GM23338 (cell line): ENCODE measurements around the gene RSU1. TPM values are rescaled to one million over a fixed set of nuclear protein-coding genes. Genes with fewer than 3 reads are reported as not detected.

Experiments
- ATAC-seq: fragments of 200-7000 bp; cut with Tn5 transposase; 3 replicates; pipeline ENCODE4 v1.9.1; 2020
- DNase-seq: peaks from one replicate; pipeline ENCODE4 v3.0.0-alpha.2; 2015; ENCODE audit warnings: low spot score
- H2AFZ ChIP-seq: fragments of 200-600 bp; sonication (generic); 2 replicates; pipeline ENCODE4 v1.8.0; 2016; ENCODE audit warnings: antibody characterized with exemption, mild to moderate bottlenecking, moderate library complexity
- H3F3A ChIP-seq: fragments of 200-600 bp; sonication (generic); replicated peaks from 2 replicates; pipeline ENCODE4 v1.8.0; 2017; ENCODE audit warnings: antibody characterized with exemption, mixed run types, low read depth
- H3K27ac ChIP-seq: fragments of 200-600 bp; sonication (generic); 2 replicates; pipeline ENCODE4 v1.6.1; 2016; ENCODE audit warnings: low read depth
- H3K27me3 ChIP-seq: fragments of 200-600 bp; sonication (generic); 2 replicates; pipeline ENCODE4 v1.8.0; 2016; ENCODE audit warnings: mild to moderate bottlenecking, mixed run types, moderate library complexity; ENCODE audit not compliant: insufficient read depth
- H3K36me3 ChIP-seq: fragments of 200-600 bp; sonication (generic); 2 replicates; pipeline ENCODE4 v1.8.0; 2016; ENCODE audit warnings: mild to moderate bottlenecking; ENCODE audit not compliant: insufficient read depth
- H3K4me1 ChIP-seq: fragments of 200-600 bp; sonication (generic); 2 replicates; pipeline ENCODE4 v1.8.0; 2016; ENCODE audit warnings: mild to moderate bottlenecking, moderate library complexity; ENCODE audit not compliant: insufficient read depth
- H3K4me2 ChIP-seq: fragments of 200-600 bp; sonication (generic); 2 replicates; pipeline ENCODE4 v1.7.1; 2017; ENCODE audit warnings: mixed run types
- H3K4me3 ChIP-seq: fragments of 200-600 bp; sonication (generic); 2 replicates; pipeline ENCODE4 v1.6.1; 2016; ENCODE audit warnings: mixed run types
- H3K79me2 ChIP-seq: fragments of 200-600 bp; sonication (generic); replicated peaks from 2 replicates; pipeline ENCODE4 v1.8.0; 2017; ENCODE audit warnings: mild to moderate bottlenecking; ENCODE audit not compliant: insufficient read depth
- H3K9me2 ChIP-seq: fragments of 200-600 bp; sonication (generic); 2 replicates; pipeline ENCODE4 v1.8.0; 2017; ENCODE audit not compliant: insufficient read depth
- H4K20me1 ChIP-seq: fragments of 200-600 bp; sonication (generic); replicated peaks from 2 replicates; pipeline ENCODE4 v1.8.0; 2017; ENCODE audit warnings: mild to moderate bottlenecking; ENCODE audit not compliant: insufficient read depth
- H3K27ac Mint-ChIP-seq: 2 replicates; pipeline ENCODE4 v1.8.0; 2020; ENCODE audit warnings: inconsistent platforms, mild to moderate bottlenecking, moderate library complexity, mixed read lengths
- H3K27me3 Mint-ChIP-seq: 3 replicates; pipeline ENCODE4 v1.8.0; 2022; ENCODE audit warnings: low read depth, mild to moderate bottlenecking, moderate library complexity, mixed read lengths, inconsistent platforms; ENCODE audit not compliant: insufficient read depth, poor library complexity
- H3K36me3 Mint-ChIP-seq: 3 replicates; pipeline ENCODE4 v1.8.0; 2021; ENCODE audit warnings: low read depth, mild to moderate bottlenecking, inconsistent platforms, moderate library complexity, mixed read lengths
- H3K4me1 Mint-ChIP-seq: 3 replicates; pipeline ENCODE4 v1.8.0; 2020; ENCODE audit warnings: mild to moderate bottlenecking, inconsistent platforms, mixed read lengths
- H3K4me3 Mint-ChIP-seq: 3 replicates; pipeline ENCODE4 v1.8.0; 2021; ENCODE audit warnings: moderate library complexity, mild to moderate bottlenecking, inconsistent platforms, mixed read lengths
- H3K9me3 Mint-ChIP-seq: 3 replicates; pipeline ENCODE4 v1.8.0; 2020; ENCODE audit warnings: moderate library complexity, mild to moderate bottlenecking, inconsistent platforms, mixed read lengths
- CREB1 ChIP-seq: fragments of 250-450 bp; sonication (Bioruptor Pico); IDR thresholded peaks from 2 replicates; pipeline ENCODE4 v1.5.0; 2020; ENCODE audit warnings: low read depth, mild to moderate bottlenecking, moderate library complexity
- CTCF ChIP-seq, 2 experiments: fragments of 200-600 bp in 1 of 2; sonication (generic) in 1 of 2; conservative IDR thresholded peaks; 2 replicates each; pipeline versions ENCODE4 v1.5.1 to v1.6.1; 2016 to 2017; ENCODE audit warnings: antibody characterized with exemption in 2 of 2, low read depth in 2 of 2, mild to moderate bottlenecking in 2 of 2, moderate library complexity in 1 of 2
- ETS1 ChIP-seq: IDR thresholded peaks from 2 replicates; pipeline ENCODE4 v1.6.1; 2016; ENCODE audit warnings: antibody characterized with exemption
- EZH2 ChIP-seq: fragments of 200-600 bp; sonication (generic); IDR thresholded peaks from one replicate; pipeline ENCODE4 v1.8.0; 2017; ENCODE audit warnings: antibody characterized with exemption, mild to moderate bottlenecking, low read depth; ENCODE audit not compliant: unreplicated experiment
- EZH2phosphoT487 ChIP-seq: fragments of 200-600 bp; sonication (generic); IDR thresholded peaks from one replicate; pipeline ENCODE4 v1.8.1; 2018; ENCODE audit warnings: antibody characterized with exemption; ENCODE audit not compliant: unreplicated experiment
- JUNB ChIP-seq: IDR thresholded peaks from one replicate; pipeline ENCODE4 v1.6.1; 2016; ENCODE audit warnings: antibody characterized with exemption; ENCODE audit not compliant: unreplicated experiment
- NANOG ChIP-seq: IDR thresholded peaks from 2 replicates; pipeline ENCODE4 v1.6.1; 2016; ENCODE audit warnings: antibody characterized with exemption, borderline replicate concordance
- POLR2AphosphoS5 ChIP-seq: IDR thresholded peaks from 2 replicates; pipeline ENCODE4 v1.6.1; 2016; ENCODE audit warnings: antibody characterized with exemption, low read depth
- REST ChIP-seq: IDR thresholded peaks from one replicate; pipeline ENCODE4 v1.6.1; 2018; ENCODE audit warnings: antibody characterized with exemption; ENCODE audit not compliant: unreplicated experiment
- STAT1 ChIP-seq: IDR thresholded peaks from one replicate; pipeline ENCODE4 v1.6.1; 2016; ENCODE audit warnings: antibody characterized with exemption; ENCODE audit not compliant: unreplicated experiment
- ZNF114 ChIP-seq: fragments of 250-450 bp; sonication (Bioruptor Pico); IDR thresholded peaks from 2 replicates; pipeline ENCODE4 v1.5.0; 2020; ENCODE audit warnings: mild to moderate bottlenecking, moderate library complexity
- ZNF331 ChIP-seq: fragments of 250-450 bp; sonication (Bioruptor Pico); IDR thresholded peaks from 2 replicates; pipeline ENCODE4 v1.5.0; 2020; ENCODE audit warnings: low read depth, mild to moderate bottlenecking, moderate library complexity
- ZNF462 ChIP-seq: fragments of 250-450 bp; sonication (Bioruptor Pico); IDR thresholded peaks from 2 replicates; pipeline ENCODE4 v1.5.0; 2020; ENCODE audit warnings: mild to moderate bottlenecking, moderate library complexity
- polyA plus RNA-seq: library from polyadenylated mRNA; unstranded; fragments of >200 nt; fragmentation: Nextera tagmentation; extraction: Ambion mirVana; gene quantifications from 2 replicates; pipeline ENCODE4 v1.2.1, GENCODE V29; 2016
- total RNA-seq: library from RNA; depleted of rRNA; stranded (reverse); fragments of >200 nt; shearing (Covaris generic); gene quantifications from 2 replicates; pipeline ENCODE4 v1.2.3, GENCODE V29; 2014

RSU1 gene
- total and polyA plus RNA-seq, 2 experiments from 2014 or later: 62.7 to 96.2 TPM

GRCh38 chr10:16847644-16848043, 30.4 kb upstream of the RSU1 start:
- TF ChIP-seq NANOG (no peak), POLR2AphosphoS5 (no peak), STAT1 (no peak), ZNF114 (CRISPR knock-in tag) (no peak), EZH2phosphoT487 (no peak), JUNB (no peak), ETS1 (no peak), REST (no peak), CTCF (conservative IDR thresholded peaks at IDR 0.05; ENCODE audit: low read depth in 2 of 2) (no peak), ZNF462 (CRISPR knock-in tag) (no peak), ZNF331 (CRISPR knock-in tag) (no peak), EZH2 (no peak), CREB1 (CRISPR knock-in tag) (no peak)
- H3K4me3 Mint-ChIP-seq: no peak overlapping the region
- H3K4me1 ChIP-seq: peaks cover 5% of the 10 kb centered on the region; the same call in 1 of the 2 replicates
- no peak overlapping the region for H3K4me2 ChIP-seq
- H3K27me3 ChIP-seq: no peaks in the 10 kb centered on the region
- no peak overlapping the region for H3K4me3 ChIP-seq
- H3K36me3 ChIP-seq: no peaks in the 10 kb centered on the region
- no peak overlapping the region for H2AFZ ChIP-seq
- H4K20me1 ChIP-seq: no peaks in the 10 kb centered on the region
- H3K36me3 Mint-ChIP-seq: no peaks in the 10 kb centered on the region
- ATAC-seq (no peak), DNase-seq (no peak)
- H3F3A ChIP-seq: no peaks in the 10 kb centered on the region
- no peaks in the 10 kb centered on the region for H3K9me2 ChIP-seq
- H3K27ac Mint-ChIP-seq: no peak overlapping the region
- H3K9me3 Mint-ChIP-seq: no peaks in the 10 kb centered on the region
- peaks cover 4% of the 10 kb centered on the region; the same call in 2 of the 3 replicates for H3K4me1 Mint-ChIP-seq
- H3K27me3 Mint-ChIP-seq: peaks cover 1% of the 10 kb centered on the region
- no peaks in the 10 kb centered on the region for H3K79me2 ChIP-seq
- no peak overlapping the region for H3K27ac ChIP-seq
